OCI-LY3 (cell line): Measurements from ENCODE around the gene MLLT10.
A peak's percentile ranks its signal among the peaks of the same experiment; 100 is the strongest.
"Not testable (repeated sequence)": the region's sequence is repeated elsewhere in the genome, so short reads cannot be mapped to it uniquely, and the experiment has no call there.

Experiments used
- H2AFZ ChIP-seq: fragments of 200-600, 300-600 bp; shearing (Covaris generic); 2 replicates; pipeline ENCODE4 v1.6.0; 2014; ENCODE audit warnings: antibody characterized with exemption, low read depth, low read length
- H3K27ac ChIP-seq: fragments of 200-600, 300-600 bp; sonication (generic); 2 replicates; pipeline ENCODE4 v1.5.1; 2014; ENCODE audit warnings: mild to moderate bottlenecking, low read length, moderate library complexity, mixed read lengths
- H3K27me3 ChIP-seq: fragments of 200-600, 300-600 bp; sonication (generic); 2 replicates; pipeline ENCODE4 v1.6.1; 2014; ENCODE audit warnings: low read depth, low read length, mixed read lengths
- H3K36me3 ChIP-seq: fragments of 200-600, 300-600 bp; sonication (generic); replicated peaks from 2 replicates; pipeline ENCODE3; 2014; ENCODE audit warnings: low read depth, low read length, mixed read lengths
- H3K4me1 ChIP-seq: fragments of 300-600, 200-600 bp; sonication (generic); 2 replicates; pipeline ENCODE4 v1.6.1; 2014; ENCODE audit warnings: low read length, mixed read lengths
- H3K4me2 ChIP-seq: fragments of 200-600, 300-600 bp; sonication (generic); 2 replicates; pipeline ENCODE4 v1.6.1; 2014; ENCODE audit warnings: low read length, mixed read lengths
- H3K4me3 ChIP-seq: fragments of 300-600, 200-600 bp; sonication (generic); 2 replicates; pipeline ENCODE4 v1.5.1; 2014; ENCODE audit warnings: antibody characterized with exemption, mild to moderate bottlenecking, low read length, moderate library complexity
- H3K79me2 ChIP-seq: fragments of 300-600, 200-600 bp; shearing (Covaris generic); 2 replicates; pipeline ENCODE4 v1.6.1; 2014; ENCODE audit warnings: mild to moderate bottlenecking, low read length, mixed read lengths
- H3K9ac ChIP-seq: fragments of 300-600, 200-600 bp; shearing (Covaris generic); 2 replicates; pipeline ENCODE4 v1.6.0; 2014; ENCODE audit warnings: mild to moderate bottlenecking, low read length, moderate library complexity
- H3K9me3 ChIP-seq: fragments of 200-600, 300-600 bp; shearing (Covaris generic); 2 replicates; pipeline ENCODE4 v1.6.1; 2014; ENCODE audit warnings: low read length, mixed read lengths; ENCODE audit not compliant: insufficient read depth
- H4K20me1 ChIP-seq: fragments of 200-600, 300-600 bp; sonication (generic); 2 replicates; pipeline ENCODE4 v1.6.1; 2016; ENCODE audit warnings: low read length, mixed read lengths; ENCODE audit not compliant: insufficient read depth
- EZH2phosphoT487 ChIP-seq: fragments of 200-600 bp; shearing (Covaris generic); IDR thresholded peaks from 2 replicates; pipeline ENCODE4 v1.6.1; 2018; ENCODE audit warnings: antibody characterized with exemption, mixed run types, low read depth
- TF ChIP-seq, protein P1 (sequence below): fragments of 200-600, 300-600 bp; sonication (generic); IDR thresholded peaks from 2 replicates; pipeline ENCODE4 v1.5.1; 2014; ENCODE audit warnings: antibody characterized with exemption, low read length, low read depth

Gene MLLT10

DNA sequence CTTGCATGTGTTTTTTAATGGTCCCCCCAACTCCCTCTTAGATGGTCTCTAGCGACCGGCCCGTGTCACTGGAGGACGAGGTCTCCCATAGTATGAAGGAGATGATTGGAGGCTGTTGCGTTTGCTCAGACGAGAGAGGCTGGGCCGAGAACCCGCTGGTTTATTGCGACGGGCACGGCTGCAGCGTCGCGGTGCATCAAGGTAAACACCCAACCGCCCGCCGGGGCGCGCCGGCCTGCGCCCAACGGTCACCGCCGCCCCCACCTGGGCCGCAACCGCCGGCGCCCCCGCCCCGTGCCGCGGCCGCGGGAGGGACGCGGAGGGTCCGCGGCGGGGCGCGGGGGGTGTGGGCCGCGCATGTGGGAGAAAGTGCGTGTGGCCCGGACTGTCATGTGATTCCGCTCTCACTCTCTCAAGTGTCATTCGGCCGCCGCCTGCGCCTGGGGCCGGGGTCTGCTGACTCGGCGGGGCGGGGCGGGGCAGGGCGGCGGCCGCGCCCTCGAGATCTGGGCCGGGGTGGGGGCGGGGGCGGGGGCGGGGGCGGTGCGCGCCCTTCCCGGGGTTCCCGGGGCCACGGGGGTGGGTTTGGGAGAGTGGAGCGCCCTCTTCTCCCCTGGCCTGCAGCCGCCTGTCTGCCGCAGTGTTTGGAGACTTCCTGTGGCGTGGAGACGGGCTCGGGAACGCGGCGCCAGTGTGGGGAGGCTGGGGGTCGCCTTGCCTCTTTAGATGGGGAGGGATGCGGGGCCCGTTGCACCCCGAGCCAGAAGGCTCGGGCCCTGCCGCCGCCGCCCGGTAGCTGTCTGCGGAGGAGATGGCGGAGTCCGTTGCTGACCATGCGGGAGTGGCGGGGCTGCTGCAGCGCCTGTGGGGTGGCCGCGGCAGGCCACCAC lies 817 bp downstream of the MLLT10 start:
- H2AFZ ChIP-seq = no peak overlapping the region
- peaks cover 7% of the 10 kb centered on the region; the same call in 1 of the 2 replicates for H3K27me3 ChIP-seq
- H3K79me2 ChIP-seq = peaks cover 25% of the 10 kb centered on the region
- peak overlapping the region; percentile 76 for H3K9ac ChIP-seq
- peak overlapping the region; percentile 98 for H3K4me3 ChIP-seq
- no peaks in the 10 kb centered on the region for H3K9me3 ChIP-seq
- H4K20me1 ChIP-seq = peaks cover 5% of the 10 kb centered on the region; the same call in 1 of the 2 replicates
- TF ChIP-seq, protein P1, sequence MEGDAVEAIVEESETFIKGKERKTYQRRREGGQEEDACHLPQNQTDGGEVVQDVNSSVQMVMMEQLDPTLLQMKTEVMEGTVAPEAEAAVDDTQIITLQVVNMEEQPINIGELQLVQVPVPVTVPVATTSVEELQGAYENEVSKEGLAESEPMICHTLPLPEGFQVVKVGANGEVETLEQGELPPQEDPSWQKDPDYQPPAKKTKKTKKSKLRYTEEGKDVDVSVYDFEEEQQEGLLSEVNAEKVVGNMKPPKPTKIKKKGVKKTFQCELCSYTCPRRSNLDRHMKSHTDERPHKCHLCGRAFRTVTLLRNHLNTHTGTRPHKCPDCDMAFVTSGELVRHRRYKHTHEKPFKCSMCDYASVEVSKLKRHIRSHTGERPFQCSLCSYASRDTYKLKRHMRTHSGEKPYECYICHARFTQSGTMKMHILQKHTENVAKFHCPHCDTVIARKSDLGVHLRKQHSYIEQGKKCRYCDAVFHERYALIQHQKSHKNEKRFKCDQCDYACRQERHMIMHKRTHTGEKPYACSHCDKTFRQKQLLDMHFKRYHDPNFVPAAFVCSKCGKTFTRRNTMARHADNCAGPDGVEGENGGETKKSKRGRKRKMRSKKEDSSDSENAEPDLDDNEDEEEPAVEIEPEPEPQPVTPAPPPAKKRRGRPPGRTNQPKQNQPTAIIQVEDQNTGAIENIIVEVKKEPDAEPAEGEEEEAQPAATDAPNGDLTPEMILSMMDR = no peak
- no peak for TF ChIP-seq EZH2phosphoT487
- 0 out of 2 replicates have a peak overlapping the region, but pooled peaks have one; percentile 32 for H3K27ac ChIP-seq
- H3K36me3 ChIP-seq = peaks cover 9% of the 10 kb centered on the region
- H3K4me2 ChIP-seq = peak overlapping the region; percentile 70
- peaks cover 11% of the 10 kb centered on the region; the same call in 1 of the 2 replicates for H3K4me1 ChIP-seq

DNA sequence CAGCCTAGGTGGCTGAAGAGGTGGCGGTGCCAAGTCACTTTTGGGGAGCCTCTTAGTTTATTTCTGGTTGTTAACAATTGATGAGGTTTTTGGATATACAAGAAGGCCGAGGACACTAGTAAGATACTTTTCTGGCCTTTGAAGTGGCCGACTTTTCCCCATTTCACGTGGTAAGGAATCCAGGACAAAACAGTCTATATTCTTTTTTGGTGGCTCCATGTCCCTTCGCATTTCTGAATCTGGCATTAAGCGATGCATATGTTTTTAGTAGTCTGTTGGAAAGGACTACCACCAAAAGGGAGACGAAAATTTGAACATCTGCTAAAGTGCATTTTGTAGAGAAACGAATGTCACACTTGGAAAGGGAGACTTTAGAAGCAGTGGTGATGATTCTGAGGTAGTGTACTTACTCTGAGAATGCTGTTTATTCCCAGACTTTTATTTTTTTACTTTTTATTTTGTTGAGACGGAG lies 1.5 kb downstream of the MLLT10 start:
- peaks cover 25% of the 10 kb centered on the region for H3K79me2 ChIP-seq

DNA sequence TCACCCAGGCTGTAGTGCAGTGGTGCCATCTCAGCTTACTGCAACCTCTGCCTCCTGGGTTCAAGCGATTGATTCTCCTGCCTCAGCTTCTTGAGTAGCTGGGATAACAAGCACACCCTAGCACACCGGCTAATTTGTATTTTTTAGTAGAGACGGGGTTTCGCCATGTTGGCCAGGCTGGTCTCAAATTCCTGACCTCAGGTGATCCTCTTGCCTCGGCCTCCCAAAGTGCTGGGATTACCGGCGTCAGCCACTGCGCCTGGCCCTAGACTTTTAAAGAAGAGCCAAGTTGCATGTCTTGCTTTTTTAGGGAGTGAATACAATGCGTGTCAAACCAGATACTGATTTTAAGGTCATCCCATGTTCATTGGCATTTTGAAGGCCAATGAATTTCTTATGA lies 1.9 kb downstream of the MLLT10 start:
- H3K4me3 ChIP-seq, H3K9me3 ChIP-seq, H4K20me1 ChIP-seq, H3K36me3 ChIP-seq, H3K9ac ChIP-seq, H3K4me2 ChIP-seq, H3K27ac ChIP-seq, H3K27me3 ChIP-seq, H2AFZ ChIP-seq: not testable (repeated sequence)
- Histone ChIP-seq H3K4me1 (peaks cover 11% of the 10 kb centered on the region; the same call in 1 of the 2 replicates), H3K79me2 (peaks cover 25% of the 10 kb centered on the region)

More for the DNA sequence above, 1.5 kb downstream of the MLLT10 start:
- Histone ChIP-seq H3K4me2 (peak overlapping the region; percentile 70), H3K9ac (peak overlapping the region; percentile 47; the same call in 1 of the 2 replicates), H3K27me3 (0 out of 2 replicates have a peak, but pooled peaks cover 2% of the 10 kb centered on the region), H3K9me3 (no peaks in the 10 kb centered on the region), H3K4me1 (peaks cover 11% of the 10 kb centered on the region; the same call in 1 of the 2 replicates), H4K20me1 (peaks cover 5% of the 10 kb centered on the region; the same call in 1 of the 2 replicates), H3K27ac (no peak overlapping the region), H2AFZ (no peak overlapping the region), H3K36me3 (peaks cover 9% of the 10 kb centered on the region), H3K4me3 (peak overlapping the region; percentile 98)
- TF ChIP-seq, protein P1 = no peak
- no peak for TF ChIP-seq EZH2phosphoT487

DNA sequence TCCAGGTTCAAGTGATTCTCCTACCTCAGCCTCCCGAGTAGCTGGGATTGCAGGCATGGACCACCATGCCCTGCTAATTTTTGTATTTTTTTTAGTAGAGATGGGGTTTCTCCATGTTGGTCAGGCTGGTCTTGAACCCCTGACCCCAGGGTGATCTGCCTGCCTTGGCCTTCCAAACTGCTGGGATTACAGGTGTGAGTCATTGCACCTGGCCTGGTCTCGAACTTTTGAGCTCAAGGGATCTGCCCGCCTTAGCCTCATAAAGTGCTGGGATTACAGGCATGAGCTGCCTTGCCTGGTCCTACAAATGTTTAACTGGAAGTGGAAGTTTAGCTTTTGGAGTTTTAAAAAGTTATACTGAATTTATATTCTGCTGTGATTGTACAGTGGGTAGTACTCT lies 2.8 kb downstream of the MLLT10 start:
- Histone ChIP-seq H2AFZ (no peak overlapping the region), H3K27ac (no peak overlapping the region), H3K9ac (no peak overlapping the region), H3K9me3 (no peaks in the 10 kb centered on the region), H4K20me1 (peaks cover 5% of the 10 kb centered on the region; the same call in 1 of the 2 replicates), H3K79me2 (peaks cover 25% of the 10 kb centered on the region), H3K4me1 (peaks cover 11% of the 10 kb centered on the region; the same call in 1 of the 2 replicates), H3K27me3 (no peaks in the 10 kb centered on the region), H3K36me3 (peaks cover 10% of the 10 kb centered on the region), H3K4me3 (no peak overlapping the region), H3K4me2 (no peak overlapping the region)
- TF ChIP-seq, protein P1 = no peak
- no peak for TF ChIP-seq EZH2phosphoT487

DNA sequence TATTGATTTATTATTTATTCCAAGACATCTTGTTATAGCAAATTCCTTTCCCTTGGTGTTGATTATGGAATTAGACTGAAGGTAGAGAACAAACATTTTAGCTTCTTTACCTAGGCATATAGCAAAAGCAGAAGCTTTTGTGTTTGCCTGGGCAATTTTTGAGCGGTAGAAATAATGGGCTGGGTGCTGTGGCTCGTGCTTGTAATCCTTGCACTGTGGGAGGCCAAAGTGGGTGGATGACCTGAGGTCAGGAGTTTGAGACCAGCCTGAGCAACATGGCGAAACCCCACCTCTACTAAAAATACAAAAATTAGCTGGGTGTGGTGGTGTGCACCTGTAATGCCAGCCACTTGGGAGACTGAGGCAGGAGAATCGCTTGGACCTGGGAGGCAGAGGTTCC lies 6.7 kb downstream of the MLLT10 start:
- H4K20me1 ChIP-seq, H3K4me1 ChIP-seq, H3K4me3 ChIP-seq, H3K4me2 ChIP-seq, H3K9me3 ChIP-seq, H3K27ac ChIP-seq, H3K27me3 ChIP-seq, H2AFZ ChIP-seq, H3K9ac ChIP-seq: not testable (repeated sequence)
- peaks cover 14% of the 10 kb centered on the region for H3K79me2 ChIP-seq
- peaks cover 19% of the 10 kb centered on the region for H3K36me3 ChIP-seq
